Hepatocyte (in vitro differentiated cells): ENCODE data around the gene LDLRAD4. TPM values are rescaled to one million over a fixed set of nuclear protein-coding genes. Genes with fewer than 3 reads are reported as not detected.

Experiments
- DNase-seq: peaks from one replicate; pipeline ENCODE4 v3.0.0-alpha.2; 2016; ENCODE audit warnings: low spot score
- H2AFZ ChIP-seq: fragments of 200-600 bp; sonication (generic); 2 replicates; pipeline ENCODE4 v1.6.0; 2016; ENCODE audit warnings: antibody characterized with exemption, mild to moderate bottlenecking
- H3K27ac ChIP-seq: fragments of 200-600 bp; sonication (generic); 2 replicates; pipeline ENCODE4 v1.5.1; 2016; ENCODE audit warnings: mild to moderate bottlenecking
- H3K27me3 ChIP-seq: fragments of 200-600 bp; sonication (generic); 2 replicates; pipeline ENCODE4 v1.6.1; 2016
- H3K36me3 ChIP-seq: fragments of 200-600 bp; sonication (generic); replicated peaks from 2 replicates; pipeline ENCODE4 v1.5.1; 2016; ENCODE audit warnings: low read depth; ENCODE audit not compliant: insufficient read depth
- H3K4me1 ChIP-seq: fragments of 200-600 bp; sonication (generic); 2 replicates; pipeline ENCODE4 v1.5.1; 2016; ENCODE audit warnings: mild to moderate bottlenecking, moderate library complexity; ENCODE audit not compliant: insufficient read depth
- H3K4me2 ChIP-seq: fragments of 200-600 bp; sonication (generic); 2 replicates; pipeline ENCODE4 v1.6.0; 2016
- H3K4me3 ChIP-seq: fragments of 200-600 bp; sonication (generic); 2 replicates; pipeline ENCODE4 v1.5.1; 2016; ENCODE audit warnings: mild to moderate bottlenecking
- H3K79me2 ChIP-seq: fragments of 200-600 bp; sonication (generic); 2 replicates; pipeline ENCODE4 v1.6.0; 2017; ENCODE audit warnings: mild to moderate bottlenecking
- H3K9me2 ChIP-seq: fragments of 200-600 bp; sonication (generic); replicated peaks from 2 replicates; pipeline ENCODE4 v1.6.0; 2017; ENCODE audit warnings: mild to moderate bottlenecking; ENCODE audit not compliant: insufficient read depth
- H3K9me3 ChIP-seq: fragments of 200-600 bp; sonication (generic); 2 replicates; pipeline ENCODE4 v1.5.1; 2016; ENCODE audit warnings: low read depth, mild to moderate bottlenecking
- H4K20me1 ChIP-seq: fragments of 200-600 bp; sonication (generic); 2 replicates; pipeline ENCODE4 v1.6.0; 2016; ENCODE audit warnings: mild to moderate bottlenecking; ENCODE audit not compliant: insufficient read depth, poor library complexity, severe bottlenecking
- CTCF ChIP-seq: fragments of 200-600 bp; sonication (generic); IDR thresholded peaks from 2 replicates; pipeline ENCODE4 v1.5.1; 2016; ENCODE audit warnings: antibody characterized with exemption, mild to moderate bottlenecking; ENCODE audit not compliant: poor library complexity
- EZH2 ChIP-seq: fragments of 200-600 bp; sonication (generic); IDR thresholded peaks from 2 replicates; pipeline ENCODE4 v1.6.1; 2016; ENCODE audit warnings: antibody characterized with exemption, mild to moderate bottlenecking, borderline replicate concordance
- EZH2phosphoT487 ChIP-seq: fragments of 200-600 bp; sonication (generic); IDR thresholded peaks from one replicate; pipeline ENCODE4 v1.6.1; 2018; ENCODE audit warnings: antibody characterized with exemption, mild to moderate bottlenecking, low read depth, moderate library complexity; ENCODE audit not compliant: unreplicated experiment, severe bottlenecking
- WGBS: methylation state at CpG from one replicate; pipeline ENCODE4 v1.1.6; 2016; ENCODE audit warnings: low lambda C conversion rate; ENCODE audit errors: missing lambda C conversion rate; 5-methylcytosine and 5-hydroxymethylcytosine counted together
- polyA plus RNA-seq: library from polyadenylated mRNA; unstranded; fragments of >200 nt; fragmentation: Nextera tagmentation; extraction: Ambion mirVana; gene quantifications from 2 replicates; pipeline ENCODE4 v1.2.1, GENCODE V29; 2016
- total RNA-seq: library from RNA; depleted of rRNA; stranded (reverse); fragments of >200 nt; gene quantifications from 2 replicates; pipeline ENCODE4 v1.2.3, GENCODE V29; 2014

Gene LDLRAD4
- total and polyA plus RNA-seq, 2 experiments from 2014 or later = 15.1 to 29.0 TPM

- Histone ChIP-seq H3K9me3 (no peaks in the 10 kb centered on the region), H3K4me3 (no peak overlapping the region), H4K20me1 (no peaks in the 10 kb centered on the region), H3K79me2 (no peaks in the 10 kb centered on the region), H3K4me1 (no peaks in the 10 kb centered on the region), H2AFZ (no peak overlapping the region), H3K27me3 (no peaks in the 10 kb centered on the region), H3K9me2 (no peaks in the 10 kb centered on the region), H3K36me3 (no peaks in the 10 kb centered on the region), H3K27ac (no peak overlapping the region), H3K4me2 (no peak overlapping the region)
- no peak for DNase-seq
- TF ChIP-seq CTCF (no peak), EZH2 (no peak), EZH2phosphoT487 (no peak)
- 78% methylated on average over 8 of the region's 8 CpGs for WGBS
These were observed 194.3 kb downstream of the LDLRAD4 start for GRCh38 chr18:13412901-13413300.

- WGBS = 75% methylated on average over 2 of the region's 2 CpGs
- no peaks in the 10 kb centered on the region for H3K27me3 ChIP-seq
- no peaks in the 10 kb centered on the region for H4K20me1 ChIP-seq
- no peak for DNase-seq
- no peaks in the 10 kb centered on the region for H3K9me3 ChIP-seq
- H3K27ac ChIP-seq = no peak overlapping the region
- H3K4me2 ChIP-seq = no peak overlapping the region
- H2AFZ ChIP-seq = no peak overlapping the region
- no peaks in the 10 kb centered on the region for H3K36me3 ChIP-seq
- H3K4me3 ChIP-seq = no peak overlapping the region
- H3K79me2 ChIP-seq = no peaks in the 10 kb centered on the region
- no peaks in the 10 kb centered on the region for H3K4me1 ChIP-seq
- TF ChIP-seq CTCF = no peak
- no peak for TF ChIP-seq EZH2
- no peak for TF ChIP-seq EZH2phosphoT487
- H3K9me2 ChIP-seq = no peaks in the 10 kb centered on the region
These were observed 195.5 kb downstream of the LDLRAD4 start for GRCh38 chr18:13414102-13414501.

- TF ChIP-seq EZH2phosphoT487 = no peak
- TF ChIP-seq CTCF = no peak
- TF ChIP-seq EZH2 = no peak
- Histone ChIP-seq H3K4me3 (no peak overlapping the region), H3K27ac (no peak overlapping the region), H4K20me1 (no peaks in the 10 kb centered on the region), H3K9me2 (no peaks in the 10 kb centered on the region), H3K79me2 (no peaks in the 10 kb centered on the region), H2AFZ (no peak overlapping the region), H3K36me3 (no peaks in the 10 kb centered on the region), H3K4me1 (no peaks in the 10 kb centered on the region), H3K9me3 (no peaks in the 10 kb centered on the region), H3K27me3 (no peaks in the 10 kb centered on the region), H3K4me2 (no peak overlapping the region)
- WGBS = 62% methylated on average over 4 of the region's 4 CpGs
- DNase-seq = no peak
These were observed 196.0 kb downstream of the LDLRAD4 start for GRCh38 chr18:13414521-13414920.

- 97% methylated on average over 11 of the region's 12 CpGs for WGBS
- no peaks in the 10 kb centered on the region for H4K20me1 ChIP-seq
- H3K4me2 ChIP-seq = no peak overlapping the region
- H3K27ac ChIP-seq = no peak overlapping the region
- H3K4me1 ChIP-seq = no peaks in the 10 kb centered on the region
- H3K9me3 ChIP-seq = no peaks in the 10 kb centered on the region
- no peak overlapping the region for H2AFZ ChIP-seq
- TF ChIP-seq EZH2 (no peak), EZH2phosphoT487 (no peak), CTCF (no peak)
- H3K79me2 ChIP-seq = no peaks in the 10 kb centered on the region
- H3K4me3 ChIP-seq = no peak overlapping the region
- no peaks in the 10 kb centered on the region for H3K27me3 ChIP-seq
- DNase-seq = no peak
- H3K36me3 ChIP-seq = no peaks in the 10 kb centered on the region
- no peaks in the 10 kb centered on the region for H3K9me2 ChIP-seq
These were observed 197.2 kb downstream of the LDLRAD4 start for GRCh38 chr18:13415736-13416135.
